LNCAP (cell line): Measurements from ENCODE around the gene MORN1.

Source experiments
- TF ChIP-seq, protein P1 (sequence below): fragments of 450-650 bp; IDR thresholded peaks from 2 replicates; pipeline ENCODE4 v1.5.1; 2017; ENCODE audit warnings: mild to moderate bottlenecking

MORN1 gene

DNA sequence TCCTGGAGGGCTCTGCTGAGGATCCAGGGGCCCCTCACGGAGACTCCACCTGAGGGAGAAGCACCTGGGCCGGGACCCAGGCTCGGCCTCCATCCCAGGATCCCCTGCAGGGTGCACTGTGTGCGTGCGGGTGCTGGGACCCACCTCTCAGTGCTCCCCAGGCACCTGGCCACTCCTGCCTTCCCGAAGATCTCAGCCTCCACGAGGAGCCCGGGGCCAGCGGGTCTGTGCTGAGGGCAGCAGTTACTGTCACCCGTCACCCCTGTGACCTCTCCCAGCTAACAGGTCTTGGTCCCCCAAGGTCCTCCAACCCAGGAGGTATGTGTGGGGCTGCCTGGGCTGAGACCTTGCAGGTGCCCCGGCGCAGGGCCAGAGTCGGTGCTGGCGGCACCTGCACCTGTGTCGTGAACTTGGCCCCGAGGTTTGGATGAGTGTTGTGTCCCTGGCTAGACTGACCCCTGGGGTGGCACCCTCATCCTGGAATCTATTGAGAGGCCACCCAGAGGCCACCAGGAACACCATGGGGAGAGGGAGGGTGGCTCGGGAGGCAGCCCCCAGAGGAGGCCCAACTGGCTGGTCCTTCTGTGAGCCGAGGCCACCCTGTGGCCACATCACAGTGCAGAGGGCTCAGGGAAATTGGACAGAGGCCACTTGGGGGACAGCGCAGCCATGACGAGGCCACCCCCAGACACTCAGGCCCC is 17.7 kb downstream of the MORN1 start:
- TF ChIP-seq, protein P1, sequence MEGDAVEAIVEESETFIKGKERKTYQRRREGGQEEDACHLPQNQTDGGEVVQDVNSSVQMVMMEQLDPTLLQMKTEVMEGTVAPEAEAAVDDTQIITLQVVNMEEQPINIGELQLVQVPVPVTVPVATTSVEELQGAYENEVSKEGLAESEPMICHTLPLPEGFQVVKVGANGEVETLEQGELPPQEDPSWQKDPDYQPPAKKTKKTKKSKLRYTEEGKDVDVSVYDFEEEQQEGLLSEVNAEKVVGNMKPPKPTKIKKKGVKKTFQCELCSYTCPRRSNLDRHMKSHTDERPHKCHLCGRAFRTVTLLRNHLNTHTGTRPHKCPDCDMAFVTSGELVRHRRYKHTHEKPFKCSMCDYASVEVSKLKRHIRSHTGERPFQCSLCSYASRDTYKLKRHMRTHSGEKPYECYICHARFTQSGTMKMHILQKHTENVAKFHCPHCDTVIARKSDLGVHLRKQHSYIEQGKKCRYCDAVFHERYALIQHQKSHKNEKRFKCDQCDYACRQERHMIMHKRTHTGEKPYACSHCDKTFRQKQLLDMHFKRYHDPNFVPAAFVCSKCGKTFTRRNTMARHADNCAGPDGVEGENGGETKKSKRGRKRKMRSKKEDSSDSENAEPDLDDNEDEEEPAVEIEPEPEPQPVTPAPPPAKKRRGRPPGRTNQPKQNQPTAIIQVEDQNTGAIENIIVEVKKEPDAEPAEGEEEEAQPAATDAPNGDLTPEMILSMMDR = no peak

GRCh38 chr1:2372551-2373490 is 18.5 kb downstream of the MORN1 start:
- TF ChIP-seq, protein P1 = no peak

DNA sequence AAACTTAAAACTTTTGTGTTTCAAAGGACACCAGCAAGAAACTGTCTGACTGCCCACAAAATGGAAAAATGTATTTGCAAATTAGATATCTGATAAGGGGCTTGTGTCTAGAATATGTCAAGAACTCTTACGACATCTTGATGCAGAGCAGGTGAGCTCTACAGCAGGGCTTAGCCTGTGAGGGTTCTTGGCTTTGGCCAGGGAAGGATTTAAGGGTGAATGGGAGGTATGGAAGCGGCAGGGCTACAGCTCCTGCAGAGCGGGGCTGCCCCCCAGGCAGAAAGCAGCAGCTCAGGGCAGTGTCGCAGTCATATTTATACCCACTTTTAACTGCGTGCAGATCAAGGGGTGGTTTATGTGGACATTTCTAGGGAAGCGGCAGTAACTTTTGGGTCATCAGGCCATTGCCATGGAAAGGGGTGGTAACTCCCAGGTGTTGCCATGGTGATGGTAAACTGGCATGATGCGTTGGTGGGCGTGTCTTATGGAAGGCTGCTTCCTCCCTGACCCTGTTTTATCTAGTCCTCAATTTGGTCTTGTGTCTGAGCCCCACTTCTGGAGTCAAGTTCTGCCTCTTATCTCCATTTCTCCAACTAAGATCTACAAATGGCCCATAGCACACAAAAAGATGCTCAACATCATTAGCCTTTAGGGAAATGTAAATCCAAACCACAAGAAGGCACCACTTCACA is 23.2 kb downstream of the MORN1 start:
- TF ChIP-seq, protein P1 = no peak

- TF ChIP-seq, protein P1 = no peak
Observed at GRCh38 chr1:2363847-2364513, 27.4 kb downstream of the MORN1 start.

GRCh38 chr1:2360588-2361364 is 30.6 kb downstream of the MORN1 start:
- TF ChIP-seq, protein P1 = no peak

DNA sequence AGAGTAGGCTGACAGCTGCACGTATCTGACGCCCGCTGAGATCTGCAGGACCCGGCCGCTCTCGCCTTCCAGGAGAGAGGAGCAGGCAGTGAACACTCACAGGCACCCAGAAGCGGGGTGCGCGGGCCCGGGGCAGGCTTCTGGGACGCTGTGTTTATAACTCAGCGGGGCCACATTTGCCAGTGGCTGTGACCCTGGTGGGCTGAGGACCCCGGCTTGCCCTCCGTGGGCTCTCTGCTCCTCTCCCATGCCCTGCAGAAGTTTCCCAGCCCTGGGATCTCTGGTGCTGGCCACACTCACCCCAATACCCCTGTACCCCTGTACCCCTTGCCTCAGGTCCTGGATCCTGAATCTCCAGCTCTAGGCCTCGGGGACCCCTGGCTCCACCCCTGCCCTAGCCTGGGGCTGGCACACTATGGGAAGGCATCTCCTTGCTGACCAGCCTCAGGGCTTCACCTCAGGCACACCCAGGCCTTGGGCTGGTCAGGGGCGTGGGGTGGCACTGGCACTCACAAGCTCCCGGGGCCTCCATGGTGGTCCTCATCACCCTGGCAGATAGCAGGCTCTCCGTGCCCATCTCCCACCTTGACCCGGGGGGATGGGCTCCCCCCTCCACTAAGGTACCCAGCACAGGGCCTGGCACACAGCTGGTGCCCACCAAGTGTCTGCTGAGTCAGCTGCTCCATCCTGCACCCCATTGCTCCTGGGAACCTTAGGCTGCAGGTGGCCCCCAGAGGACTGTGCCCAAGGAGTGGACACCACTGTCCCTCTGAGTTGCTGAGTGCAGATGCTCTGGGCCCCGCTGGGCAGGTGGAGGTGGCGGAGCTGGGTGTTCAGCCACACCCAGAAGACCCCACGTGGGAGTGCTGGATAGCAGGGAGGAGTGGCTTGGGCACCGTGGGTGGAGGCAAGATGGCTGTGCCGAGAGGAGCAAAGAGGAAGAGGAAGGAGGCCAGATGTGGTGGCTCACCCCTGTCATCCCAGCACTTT is 32.4 kb downstream of the MORN1 start:
- TF ChIP-seq, protein P1 = no peak
